ENCODE data around the gene PDILT.
"Not testable (repeated sequence)": the region's sequence is repeated elsewhere in the genome, so short reads cannot be mapped to it uniquely, and the experiment has no call there.

The PDILT gene

DNA sequence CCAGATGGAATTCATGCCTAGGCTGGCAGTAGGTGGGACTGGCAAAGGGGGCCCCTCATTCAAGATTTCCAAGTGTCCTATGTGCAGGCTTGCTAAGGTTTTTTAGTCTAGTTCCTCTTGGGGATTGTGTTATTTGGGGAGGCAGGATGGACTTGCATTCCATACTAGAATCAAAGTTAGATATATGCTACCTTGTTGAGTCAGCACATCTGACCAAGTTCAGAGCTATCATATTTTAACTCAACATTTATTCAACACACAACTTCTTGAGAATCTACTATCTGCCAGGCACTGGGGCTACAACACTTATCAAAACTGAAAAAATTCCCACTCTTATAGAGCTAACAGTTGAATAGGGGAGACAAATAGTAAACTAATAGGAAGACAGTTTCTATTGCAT is 83.9 kb downstream of the PDILT start:
- no peak for DNase-seq

DNA sequence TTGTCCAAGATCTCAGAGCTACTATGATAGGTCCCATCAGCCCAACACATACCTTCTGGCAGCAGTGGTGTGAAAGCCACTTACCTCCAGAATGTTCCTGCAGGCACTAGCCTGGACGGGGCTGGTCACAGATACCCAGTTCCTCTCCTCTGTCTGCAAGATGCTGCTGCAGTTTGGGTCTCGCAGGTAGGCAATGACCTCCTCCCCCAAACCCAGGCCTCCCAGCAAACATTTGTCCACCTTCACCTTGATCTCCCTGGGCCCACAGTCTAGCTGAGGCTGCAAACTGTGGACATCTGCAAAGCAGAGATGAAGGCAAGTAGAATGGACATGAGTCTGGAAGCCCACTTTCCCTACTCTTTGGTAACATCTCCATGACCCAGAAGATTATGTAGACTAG is 84.4 kb downstream of the PDILT start:
- no peak for DNase-seq

GRCh38 chr16:20319406-20319805 is 85.1 kb downstream of the PDILT start:
- no peak for DNase-seq

DNA sequence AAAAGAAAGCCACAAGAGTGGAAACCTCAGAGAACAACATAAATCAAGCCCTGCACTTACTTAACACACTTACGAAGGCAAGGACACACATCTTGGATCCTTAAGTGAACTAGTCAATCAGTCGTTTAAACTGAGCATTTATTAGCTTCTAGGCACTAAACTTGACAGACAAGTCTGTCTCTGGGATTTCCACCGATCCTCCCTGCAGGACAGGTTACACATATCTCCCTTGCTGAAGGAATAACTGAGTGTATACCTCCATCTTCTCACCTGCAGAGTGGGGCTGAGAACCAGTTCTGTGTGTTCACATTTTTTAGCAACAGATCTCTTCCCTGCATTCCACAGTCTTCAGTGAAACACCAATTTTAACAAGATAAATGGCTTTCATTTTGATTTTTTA is 86.1 kb downstream of the PDILT start:
- DNase-seq: no peak

DNA sequence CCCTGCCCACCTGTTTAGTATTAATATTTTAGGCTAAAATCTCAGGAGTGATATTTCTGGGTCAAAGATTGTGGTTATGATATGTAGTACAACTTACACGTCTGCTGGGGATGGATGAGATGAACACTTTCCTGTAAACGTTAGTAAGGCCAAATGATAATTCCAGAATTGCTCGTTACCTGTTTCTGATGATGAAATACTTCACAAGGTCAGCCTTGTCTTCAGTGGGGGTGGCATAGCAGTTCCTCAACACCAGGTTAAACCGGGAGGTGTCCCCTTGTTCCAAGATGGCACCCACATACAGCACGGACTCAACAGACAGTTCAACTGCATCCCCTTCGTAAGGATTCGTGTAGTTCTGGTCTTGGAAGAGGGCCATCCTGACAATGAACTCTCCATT is 86.5 kb downstream of the PDILT start:
- no peak for DNase-seq

DNA sequence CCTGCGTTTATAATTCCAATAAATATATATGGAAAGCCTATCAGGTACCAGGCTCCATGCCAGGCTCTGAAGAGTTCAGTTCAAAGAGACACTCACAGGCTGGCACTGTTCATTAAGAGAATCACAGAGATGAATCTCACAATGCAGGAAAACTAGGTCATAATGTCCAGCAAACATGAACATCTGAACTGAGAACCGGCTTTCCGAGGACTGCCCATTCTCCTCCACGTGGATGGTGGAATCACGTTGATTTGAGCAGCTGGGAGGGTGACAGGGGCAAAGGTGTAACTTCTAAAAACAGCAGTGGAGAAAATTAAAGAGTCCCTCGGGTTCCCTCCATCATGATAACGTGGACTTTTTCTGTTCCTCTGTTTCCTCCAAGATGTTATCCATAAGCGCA is 87.4 kb downstream of the PDILT start:
- no peak for DNase-seq

GRCh38 chr16:20316715-20317114 is 87.8 kb downstream of the PDILT start:
- no peak for DNase-seq

- DNase-seq: no peak
Measured at GRCh38 chr16:20315764-20316163, 88.8 kb downstream of the PDILT start.

DNA sequence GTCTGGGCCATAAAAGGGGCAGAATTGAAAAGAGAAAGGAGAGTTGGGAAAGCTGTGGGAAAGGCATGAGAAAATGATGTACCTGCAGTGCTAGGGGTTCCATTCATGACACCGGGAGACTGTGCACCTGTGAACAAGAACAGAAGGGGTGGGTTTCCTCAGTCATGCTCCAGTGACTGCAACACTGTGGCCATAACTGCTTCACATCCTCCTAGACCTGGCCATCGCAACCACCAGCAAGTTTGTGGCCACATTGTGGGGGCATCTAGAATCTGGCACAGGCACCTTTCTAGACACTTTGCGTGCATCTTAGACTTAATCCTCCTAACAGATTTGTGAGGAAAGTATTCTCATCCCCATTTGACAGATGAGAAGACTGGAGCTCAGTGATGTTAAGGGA is 90.0 kb downstream of the PDILT start:
- DNase-seq: no peak

- no peak for DNase-seq
Measured at GRCh38 chr16:20313741-20314140, 90.8 kb downstream of the PDILT start.

DNA sequence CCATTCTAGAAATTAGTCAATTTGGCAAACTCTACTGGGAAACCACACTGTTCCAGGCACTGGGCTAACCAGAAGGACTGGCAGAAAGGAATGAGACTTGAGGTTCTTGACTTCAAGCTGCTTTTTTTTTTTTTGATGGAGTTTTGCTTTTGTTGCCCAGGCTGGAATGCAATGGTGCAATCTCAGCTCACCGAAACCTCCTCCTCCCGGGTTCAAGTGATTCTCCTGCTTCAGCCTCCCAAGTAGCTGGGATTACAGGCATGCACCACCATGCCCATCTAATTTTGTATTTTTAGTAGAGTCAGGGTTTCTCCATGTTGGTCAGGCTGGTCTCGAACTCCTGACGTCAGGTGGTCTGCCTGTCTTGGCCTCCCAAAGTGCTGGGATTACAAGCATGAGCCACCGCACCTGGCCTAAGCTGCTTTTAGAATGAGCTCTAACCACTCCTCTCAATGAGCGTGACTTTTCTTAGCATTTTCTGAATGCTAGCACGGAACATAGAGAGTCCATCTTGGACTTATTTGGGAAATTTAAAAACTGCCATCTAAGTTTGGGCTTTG is 91.9 kb downstream of the PDILT start:
- not testable (repeated sequence) for DNase-seq

DNA sequence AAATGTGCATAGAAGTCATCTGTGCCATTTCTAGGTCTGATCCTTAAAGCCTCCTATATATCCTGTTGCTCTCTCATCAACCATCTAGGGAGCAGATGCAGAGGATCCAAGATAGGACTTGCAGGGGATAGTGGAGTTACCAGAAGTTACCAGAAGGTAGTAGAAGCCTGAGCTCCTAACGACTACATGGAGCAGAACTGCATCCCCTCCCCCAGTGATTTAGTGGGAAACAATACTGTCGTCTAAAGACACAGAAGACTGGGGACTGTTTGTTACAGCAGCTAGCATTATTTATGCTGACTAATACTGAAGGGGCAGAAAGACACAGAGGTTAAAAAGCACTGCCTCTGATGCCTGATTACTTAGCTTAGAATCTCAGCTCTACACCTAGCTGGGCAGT is 93.0 kb downstream of the PDILT start:
- DNase-seq: no peak

DNA sequence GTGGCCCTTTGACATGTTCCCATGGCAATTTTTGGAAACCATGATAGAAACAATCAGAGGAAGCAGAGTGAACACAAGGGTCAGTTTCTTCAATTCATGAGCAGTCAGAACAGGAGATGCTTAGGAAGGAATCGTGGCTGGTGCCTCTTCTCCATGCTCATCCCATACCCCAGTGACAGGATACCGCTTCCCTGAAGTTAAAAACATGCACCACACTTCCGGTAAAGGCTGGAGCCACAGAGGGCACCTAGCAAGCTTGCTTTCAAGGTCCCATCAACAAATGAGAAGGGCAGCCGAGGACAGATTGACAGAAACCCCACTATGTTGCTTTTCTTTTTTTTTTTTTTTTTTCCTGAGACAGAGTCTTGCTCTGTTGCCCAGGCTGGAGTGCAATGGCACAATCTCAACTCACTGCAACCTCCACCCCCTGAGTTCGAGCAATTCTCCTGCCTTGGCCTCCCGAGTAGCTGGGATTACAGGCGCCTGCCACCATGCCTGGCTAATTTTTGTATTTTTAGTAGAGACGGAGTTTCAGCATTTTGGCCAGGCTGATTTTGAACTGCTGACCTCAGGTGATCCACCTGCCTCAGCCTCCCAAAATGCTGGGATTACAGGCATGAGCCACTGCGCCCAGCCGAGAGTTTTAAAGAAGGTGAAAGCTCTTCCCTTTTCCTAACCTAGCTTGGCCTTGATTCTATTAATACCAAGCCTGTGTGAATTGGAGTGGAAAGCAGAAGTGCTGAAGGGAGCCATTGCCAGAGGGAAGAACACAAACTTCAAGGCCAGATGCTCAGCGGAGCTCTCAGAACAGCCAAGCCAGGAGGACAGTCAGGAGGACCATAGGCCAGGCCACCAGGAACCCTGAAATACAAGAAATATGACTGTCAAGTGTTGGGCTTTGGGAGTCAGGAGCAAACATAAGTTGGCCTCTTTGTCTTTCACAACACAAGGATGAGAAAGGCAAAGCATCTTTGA is 93.8 kb downstream of the PDILT start:
- DNase-seq: no peak

GRCh38 chr16:20309786-20310185 is 94.8 kb downstream of the PDILT start:
- DNase-seq: no peak

Measured in retina (tissue), 1 donor.